Mucosa of gallbladder (tissue), 1 donor: ENCODE measurements around the gene UBAC2. TPM values are rescaled to one million over a fixed set of nuclear protein-coding genes. Genes with fewer than 3 reads are reported as not detected.

Source experiments
- DNase-seq: peaks from one replicate; pipeline ENCODE4 v3.0.0-alpha.2; 2020; ENCODE audit warnings: low spot score
- total RNA-seq: library from RNA; stranded (reverse); gene quantifications from one replicate; pipeline ENCODE4 v1.2.1, GENCODE V29; 2021
- donor health status: DM: no; HTN: no; CAD: no.

Gene UBAC2
- total RNA-seq, 1 donor from 2014 or later: 65.8 TPM

DNA sequence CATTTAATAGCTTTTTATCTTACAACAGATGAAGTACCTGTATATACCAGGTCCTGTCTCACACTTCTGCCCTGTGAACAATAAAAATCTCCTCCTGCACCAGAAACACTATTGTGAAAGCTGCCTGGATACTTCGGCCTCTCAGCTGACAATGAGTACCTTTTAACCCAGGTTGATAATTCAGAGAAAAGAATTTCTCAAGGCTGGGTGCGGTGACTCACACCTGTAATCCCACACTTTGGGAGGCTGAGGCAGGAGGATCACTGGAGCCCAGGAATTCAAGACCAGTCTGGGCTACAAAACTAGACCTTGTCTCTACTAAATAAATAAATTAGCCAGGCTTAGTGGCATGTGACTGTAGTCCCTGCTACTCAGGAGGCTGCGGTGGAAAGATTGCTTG, 235.3 kb downstream of the UBAC2 start:
- no peak for DNase-seq

Other genes with a start within 250 kb of the UBAC2 start
- gene DOCK9, start 222.8 kb upstream of the UBAC2 start, total RNA-seq: 72.2 TPM
- gene GPR18, start 57.5 kb downstream of the UBAC2 start, total RNA-seq: 0.37 TPM
- 11.7 TPM for gene GPR183, start 106.5 kb downstream of the UBAC2 start, total RNA-seq